MCF 10A (cell line): ENCODE results near the gene MRPS18A. TPM values are rescaled to one million over a fixed set of nuclear protein-coding genes. Genes with fewer than 3 reads are reported as not detected.

ENCODE experiments used
- BruUV-seq: library from RNA; stranded (reverse); fragments of 400-500 nt; replicated peaks from 2 replicates; lab custom pipeline; 2021; lab: Mats Ljungman, UMichigan
- CTCF ChIA-PET: fragments of 300-600 bp; sonication (Branson Sonifier 250); formaldehyde crosslinking; extraction: SDS; loops from one replicate; lab custom pipeline; 2021; ENCODE audit warnings: antibody characterized with exemption, inconsistent platforms; lab: Yijun Ruan, JAX
- POLR2A ChIA-PET: fragments of 300-600, 350-650 bp; sonication (Branson Sonifier 250); formaldehyde crosslinking; extraction: SDS; loops from one replicate; lab custom pipeline; 2020; ENCODE audit warnings: antibody characterized with exemption, inconsistent platforms; lab: Yijun Ruan, JAX
- DNase-seq: peaks from one replicate; pipeline ENCODE4 v3.0.0-alpha.2; 2018; ENCODE audit not compliant: unreplicated experiment
- H3K27ac Mint-ChIP-seq: one replicate; pipeline ENCODE4 v1.8.0; 2022; ENCODE audit warnings: mild to moderate bottlenecking, low read depth, mixed read lengths; ENCODE audit not compliant: unreplicated experiment
- H3K27me3 Mint-ChIP-seq: one replicate; pipeline ENCODE4 v1.8.0; 2022; ENCODE audit warnings: mixed read lengths; ENCODE audit not compliant: insufficient read depth, unreplicated experiment
- H3K36me3 Mint-ChIP-seq: one replicate; pipeline ENCODE4 v1.8.0; 2022; ENCODE audit warnings: mild to moderate bottlenecking, moderate library complexity, mixed read lengths; ENCODE audit not compliant: insufficient read depth, unreplicated experiment
- H3K4me1 Mint-ChIP-seq: one replicate; pipeline ENCODE4 v1.8.0; 2022; ENCODE audit warnings: mixed read lengths; ENCODE audit not compliant: insufficient read depth, unreplicated experiment
- H3K4me3 Mint-ChIP-seq: one replicate; pipeline ENCODE4 v1.8.0; 2022; ENCODE audit warnings: mild to moderate bottlenecking, moderate library complexity, mixed read lengths; ENCODE audit not compliant: unreplicated experiment
- H3K9me3 Mint-ChIP-seq: one replicate; pipeline ENCODE4 v1.8.0; 2022; ENCODE audit warnings: mixed read lengths; ENCODE audit not compliant: unreplicated experiment
- intact Hi-C: fragments of 100-400 bp; cut with micrococcal nuclease; formaldehyde crosslinking; loops from 2 replicates; pipeline ENCODE4 v1.14.1; 2022
- total RNA-seq: library from RNA; stranded (reverse); gene quantifications from 2 replicates; pipeline ENCODE4 v1.2.3, GENCODE V29; 2022
- TF ChIP-seq, protein P1 (sequence below): fragments of 200-600 bp; IDR thresholded peaks from one replicate; pipeline ENCODE4 v1.8.0; 2022; ENCODE audit warnings: antibody characterized with exemption, mild to moderate bottlenecking; ENCODE audit not compliant: unreplicated experiment

MRPS18A gene
- total RNA-seq, 1 experiment from 2014 or later = 69.1 TPM

DNA sequence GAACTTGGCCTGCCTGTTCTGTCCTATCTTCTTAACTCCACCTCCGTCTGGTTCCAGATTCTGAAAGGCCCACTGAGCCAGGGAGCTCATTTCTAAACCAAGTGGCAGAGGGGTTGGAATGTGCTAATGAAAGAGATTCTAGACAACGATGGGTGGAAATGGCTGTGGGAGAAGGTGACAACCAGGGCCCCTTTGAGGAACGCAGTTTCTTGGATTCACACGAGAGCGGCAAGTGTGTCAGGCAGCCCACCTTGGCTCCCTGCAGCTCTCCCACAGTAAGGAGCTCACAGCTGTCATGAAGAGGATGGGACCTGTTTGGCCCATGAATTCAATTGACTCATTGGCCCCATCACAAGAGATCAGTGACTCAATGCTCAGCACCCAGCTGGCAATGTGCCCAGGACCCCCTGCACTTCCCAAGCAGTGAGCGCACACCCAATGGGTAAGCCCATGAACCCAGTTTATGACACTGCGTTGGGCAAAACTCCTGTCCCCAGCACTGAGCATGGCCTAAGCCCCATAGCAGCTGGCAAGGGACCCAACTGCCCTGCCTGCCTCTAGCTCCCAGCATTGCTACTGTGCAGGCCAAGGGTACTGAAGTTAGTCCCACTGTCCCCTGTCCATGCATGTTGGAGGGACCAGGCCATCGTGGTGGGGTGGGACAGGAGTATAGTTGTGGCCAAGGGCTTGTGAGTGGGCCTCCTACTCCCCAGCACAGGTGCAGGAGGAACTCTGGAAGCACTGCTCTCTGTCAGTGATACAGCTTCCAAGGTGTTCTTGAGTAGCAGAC is 16.4 kb downstream of the MRPS18A start:
- ChIA-PET CTCF (interaction anchor here (0.6 to 2.2 kb wide), 4 partner anchors 8 to 585 kb away, joined by 3 to 13 read pairs (median 6); partner anchors contain the start of gene VEGFA), POLR2A (interaction anchor here (1.0 to 10.0 kb wide), 5 partner anchors 11 to 388 kb away, joined by 3 to 80 read pairs (median 6); partner anchors contain the start of genes MAD2L1BP and MRPS18A)
- H3K36me3 Mint-ChIP-seq = peaks cover 46% of the 10 kb centered on the region
- H3K27me3 Mint-ChIP-seq = no peaks in the 10 kb centered on the region
- H3K9me3 Mint-ChIP-seq = no peaks in the 10 kb centered on the region
- intact Hi-C loops = no loop called here
- H3K4me3 Mint-ChIP-seq = no peak overlapping the region
- DNase-seq = no peak
- peaks cover 19% of the 10 kb centered on the region for H3K4me1 Mint-ChIP-seq
- TSS peak; percentile 25 for BruUV-seq
- H3K27ac Mint-ChIP-seq = no peak overlapping the region
- TF ChIP-seq, protein P1, sequence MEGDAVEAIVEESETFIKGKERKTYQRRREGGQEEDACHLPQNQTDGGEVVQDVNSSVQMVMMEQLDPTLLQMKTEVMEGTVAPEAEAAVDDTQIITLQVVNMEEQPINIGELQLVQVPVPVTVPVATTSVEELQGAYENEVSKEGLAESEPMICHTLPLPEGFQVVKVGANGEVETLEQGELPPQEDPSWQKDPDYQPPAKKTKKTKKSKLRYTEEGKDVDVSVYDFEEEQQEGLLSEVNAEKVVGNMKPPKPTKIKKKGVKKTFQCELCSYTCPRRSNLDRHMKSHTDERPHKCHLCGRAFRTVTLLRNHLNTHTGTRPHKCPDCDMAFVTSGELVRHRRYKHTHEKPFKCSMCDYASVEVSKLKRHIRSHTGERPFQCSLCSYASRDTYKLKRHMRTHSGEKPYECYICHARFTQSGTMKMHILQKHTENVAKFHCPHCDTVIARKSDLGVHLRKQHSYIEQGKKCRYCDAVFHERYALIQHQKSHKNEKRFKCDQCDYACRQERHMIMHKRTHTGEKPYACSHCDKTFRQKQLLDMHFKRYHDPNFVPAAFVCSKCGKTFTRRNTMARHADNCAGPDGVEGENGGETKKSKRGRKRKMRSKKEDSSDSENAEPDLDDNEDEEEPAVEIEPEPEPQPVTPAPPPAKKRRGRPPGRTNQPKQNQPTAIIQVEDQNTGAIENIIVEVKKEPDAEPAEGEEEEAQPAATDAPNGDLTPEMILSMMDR = no peak

DNA sequence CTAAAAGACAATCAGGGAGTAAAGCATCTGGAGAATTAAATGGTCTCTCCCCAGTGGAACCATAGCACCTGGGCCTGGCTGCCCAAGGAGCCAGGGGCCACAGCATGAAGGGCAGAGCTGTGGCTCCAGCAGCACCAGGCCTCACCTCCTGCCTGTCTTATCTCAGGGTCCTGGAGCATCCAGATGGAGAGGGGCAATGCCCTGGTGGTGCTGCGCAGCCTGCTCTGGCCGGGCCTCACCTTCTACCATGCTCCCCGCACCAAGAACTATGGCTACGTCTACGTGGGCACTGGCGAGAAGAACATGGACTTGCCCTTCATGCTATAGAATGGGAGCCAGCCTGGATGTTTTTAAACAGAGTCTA is 17.0 kb downstream of the MRPS18A start:
- CTCF ChIA-PET = interaction anchor here (0.6 to 5.9 kb wide), 7 partner anchors 8 to 586 kb away, joined by 3 to 58 read pairs (median 8); partner anchors contain the start of gene VEGFA
- no peak overlapping the region for H3K27ac Mint-ChIP-seq
- POLR2A ChIA-PET = interaction anchor here (0.6 to 10.0 kb wide), 6 partner anchors 10 to 389 kb away, joined by 3 to 80 read pairs (median 5); partner anchors contain the start of gene MRPS18A

DNA sequence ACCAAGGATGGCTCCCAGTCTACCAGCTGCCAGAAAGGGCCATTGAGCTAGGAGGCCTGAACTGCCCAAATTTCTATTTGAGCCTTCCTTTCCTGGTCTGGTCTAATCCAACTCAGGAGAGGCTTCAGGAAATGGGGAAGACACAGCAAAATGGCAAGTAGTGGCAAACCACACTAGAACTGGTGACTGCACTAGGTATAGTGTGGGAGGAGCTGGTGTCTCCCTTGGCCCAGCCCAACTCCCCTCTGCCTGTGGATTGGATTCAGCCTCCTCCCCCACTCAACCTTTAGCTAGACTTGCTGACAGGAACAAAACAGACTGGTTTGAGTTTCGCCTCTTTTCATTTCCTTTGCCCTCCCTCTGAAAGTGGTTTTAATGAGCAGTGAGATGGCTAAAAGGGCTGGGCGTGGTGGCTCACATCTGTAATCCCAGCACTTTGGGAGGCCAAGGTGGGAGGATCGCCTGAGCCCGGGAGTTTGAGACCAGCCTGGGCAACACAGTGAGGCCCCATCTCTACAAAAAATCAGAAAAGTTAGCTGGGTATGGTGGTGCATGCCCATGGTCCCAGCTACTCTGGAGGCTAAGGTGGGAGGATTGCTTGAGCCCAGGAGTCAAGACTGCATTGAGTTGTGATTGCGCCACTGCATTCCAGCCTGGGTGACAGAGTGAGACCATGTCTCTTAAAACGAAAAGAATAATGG is 17.5 kb downstream of the MRPS18A start:
- Mint-ChIP-seq H3K36me3 (peaks cover 41% of the 10 kb centered on the region), H3K4me3 (no peak overlapping the region), H3K27ac (no peak overlapping the region), H3K9me3 (no peaks in the 10 kb centered on the region), H3K4me1 (peaks cover 25% of the 10 kb centered on the region), H3K27me3 (no peaks in the 10 kb centered on the region)
- intact Hi-C loops = loop anchor here (5.0 kb wide), 2 partner anchors 32 to 38 kb away; no protein-coding TSS in a partner anchor
- TF ChIP-seq, protein P1 = no peak
- BruUV-seq = no TSS peak
- ChIA-PET CTCF (interaction anchor here (0.6 to 5.9 kb wide), 9 partner anchors 9 to 835 kb away, joined by 3 to 58 read pairs (median 4); partner anchors contain the start of gene VEGFA), POLR2A (interaction anchor here (0.6 to 10.0 kb wide), 7 partner anchors 11 to 100 kb away, joined by 3 to 80 read pairs (median 6); partner anchors contain the start of genes MRPS18A and VEGFA)
- DNase-seq = no peak

More for the DNA sequence above, 17.0 kb downstream of the MRPS18A start:
- Mint-ChIP-seq H3K4me1 (peaks cover 23% of the 10 kb centered on the region), H3K4me3 (no peak overlapping the region), H3K36me3 (peaks cover 41% of the 10 kb centered on the region), H3K9me3 (no peaks in the 10 kb centered on the region), H3K27me3 (no peaks in the 10 kb centered on the region)
- intact Hi-C loops = no loop called here
- no TSS peak for BruUV-seq
- TF ChIP-seq, protein P1 = no peak
- no peak for DNase-seq
